ENCODE measurements around the gene TTC39B. TPM values are rescaled to one million over a fixed set of nuclear protein-coding genes. Genes with fewer than 3 reads are reported as not detected.

TTC39B gene
- total RNA-seq, 2 experiments from 2014 or later: 0.06 TPM; not detected in 1

- intact Hi-C loops (cut with micrococcal nuclease; ENCODE audit: unreplicated experiment): no loop called here
- H2AFZ ChIP-seq (ENCODE audit: low read length): no peak overlapping the region
- CTCF ChIA-PET (ENCODE audit: unreplicated experiment): no interaction called here
- no peaks in the 10 kb centered on the region for H4K20me1 ChIP-seq (ENCODE audit: insufficient read depth, low read length)
- H3K9me2 ChIP-seq (ENCODE audit: insufficient read depth, low read length): no peaks in the 10 kb centered on the region
- no peaks in the 10 kb centered on the region for H3K36me3 ChIP-seq (ENCODE audit: insufficient read depth, low read length)
- POLR2A ChIA-PET: interaction anchor here (1.1 kb wide), 1 partner anchor 44 kb away, joined by 3 read pairs; no protein-coding TSS in a partner anchor
- BruUV-seq (replicated peaks): no TSS peak
- no peak overlapping the region for H3K4me3 ChIP-seq (ENCODE audit: low read depth, low read length, poor library complexity, severe bottlenecking)
- no peaks in the 10 kb centered on the region for H3K79me2 ChIP-seq (ENCODE audit: insufficient read depth, low read depth, low read length)
- no peak for DNase-seq (ENCODE audit: low spot score)
- TF ChIP-seq EZH2phosphoT487 (IDR thresholded peaks at IDR 0.05; ENCODE audit: borderline replicate concordance, low read depth, low read length) (no peak), CTCF (conservative IDR thresholded peaks at IDR 0.05; ENCODE audit: low read length) (no peak)
- H3K27ac ChIP-seq (ENCODE audit: low read depth, low read length, poor library complexity, severe bottlenecking): no peak overlapping the region
- H3K9me3 ChIP-seq (ENCODE audit: low read length): no peaks in the 10 kb centered on the region
- H3K4me2 ChIP-seq (ENCODE audit: low read length): no peak overlapping the region
- no peaks in the 10 kb centered on the region for H3K4me1 ChIP-seq (ENCODE audit: insufficient read depth, low read length, poor library complexity, severe bottlenecking)
Observed at GRCh38 chr9:15268317-15268716, 38.7 kb downstream of the TTC39B start.

GRCh38 chr9:15264918-15265317 is 42.1 kb downstream of the TTC39B start:
- no peaks in the 10 kb centered on the region for H4K20me1 ChIP-seq (ENCODE audit: insufficient read depth, low read length)
- no peak overlapping the region for H2AFZ ChIP-seq (ENCODE audit: low read length)
- CTCF ChIA-PET (ENCODE audit: unreplicated experiment): no interaction called here
- BruUV-seq (replicated peaks): no TSS peak
- no peaks in the 10 kb centered on the region for H3K9me3 ChIP-seq (ENCODE audit: low read length)
- no peak overlapping the region for H3K4me3 ChIP-seq (ENCODE audit: low read depth, low read length, poor library complexity, severe bottlenecking)
- POLR2A ChIA-PET: no interaction called here
- H3K27ac ChIP-seq (ENCODE audit: low read depth, low read length, poor library complexity, severe bottlenecking): no peak overlapping the region
- DNase-seq (ENCODE audit: low spot score): no peak
- no peaks in the 10 kb centered on the region for H3K79me2 ChIP-seq (ENCODE audit: insufficient read depth, low read depth, low read length)
- H3K4me1 ChIP-seq (ENCODE audit: insufficient read depth, low read length, poor library complexity, severe bottlenecking): no peaks in the 10 kb centered on the region
- intact Hi-C loops (cut with micrococcal nuclease; ENCODE audit: unreplicated experiment): no loop called here
- H3K4me2 ChIP-seq (ENCODE audit: low read length): no peak overlapping the region
- no peaks in the 10 kb centered on the region for H3K36me3 ChIP-seq (ENCODE audit: insufficient read depth, low read length)
- TF ChIP-seq EZH2phosphoT487 (IDR thresholded peaks at IDR 0.05; ENCODE audit: borderline replicate concordance, low read depth, low read length) (no peak), CTCF (conservative IDR thresholded peaks at IDR 0.05; ENCODE audit: low read length) (no peak)
- no peaks in the 10 kb centered on the region for H3K9me2 ChIP-seq (ENCODE audit: insufficient read depth, low read length)

GRCh38 chr9:15262581-15262980 is 44.4 kb downstream of the TTC39B start:
- ChIA-PET POLR2A (interaction anchor here (0.6 kb wide), 1 partner anchor 78 kb away, joined by 3 read pairs; no protein-coding TSS in a partner anchor), CTCF (ENCODE audit: unreplicated experiment) (no interaction called here)
- H3K4me1 ChIP-seq (ENCODE audit: insufficient read depth, low read length, poor library complexity, severe bottlenecking): no peaks in the 10 kb centered on the region
- no peaks in the 10 kb centered on the region for H3K9me2 ChIP-seq (ENCODE audit: insufficient read depth, low read length)
- no peak overlapping the region for H3K4me3 ChIP-seq (ENCODE audit: low read depth, low read length, poor library complexity, severe bottlenecking)
- H3K9me3 ChIP-seq (ENCODE audit: low read length): no peaks in the 10 kb centered on the region
- H3K27ac ChIP-seq (ENCODE audit: low read depth, low read length, poor library complexity, severe bottlenecking): no peak overlapping the region
- H3K4me2 ChIP-seq (ENCODE audit: low read length): no peak overlapping the region
- intact Hi-C loops (cut with micrococcal nuclease; ENCODE audit: unreplicated experiment): no loop called here
- no peaks in the 10 kb centered on the region for H4K20me1 ChIP-seq (ENCODE audit: insufficient read depth, low read length)
- no peak overlapping the region for H2AFZ ChIP-seq (ENCODE audit: low read length)
- no peaks in the 10 kb centered on the region for H3K79me2 ChIP-seq (ENCODE audit: insufficient read depth, low read depth, low read length)
- no peaks in the 10 kb centered on the region for H3K36me3 ChIP-seq (ENCODE audit: insufficient read depth, low read length)
- BruUV-seq (replicated peaks): no TSS peak
- DNase-seq (ENCODE audit: low spot score): no peak
- TF ChIP-seq EZH2phosphoT487 (IDR thresholded peaks at IDR 0.05; ENCODE audit: borderline replicate concordance, low read depth, low read length): no peak
- no peak for TF ChIP-seq CTCF (conservative IDR thresholded peaks at IDR 0.05; ENCODE audit: low read length)

Measured in OCI-LY7 (cell line).